Loucy (cell line): ENCODE data around the gene EQTN.

ENCODE experiments used
- H2AFZ ChIP-seq: fragments of 200-600 bp; sonication (generic); 2 replicates; pipeline ENCODE4 v1.6.0; 2016; ENCODE audit warnings: antibody characterized with exemption, mild to moderate bottlenecking, low read length, moderate library complexity
- H3F3A ChIP-seq: fragments of 200-600 bp; 2 replicates; pipeline ENCODE4 v1.6.0; 2016; ENCODE audit warnings: antibody characterized with exemption, low read depth, mild to moderate bottlenecking
- H3K27me3 ChIP-seq: fragments of 200-600 bp; sonication (generic); 2 replicates; pipeline ENCODE4 v1.6.1; 2014; ENCODE audit warnings: low read length, mild to moderate bottlenecking; ENCODE audit not compliant: insufficient read depth, poor library complexity, severe bottlenecking
- H3K36me3 ChIP-seq: fragments of 200-600 bp; sonication (generic); 2 replicates; pipeline ENCODE4 v1.6.1; 2016; ENCODE audit warnings: low read length; ENCODE audit not compliant: insufficient read depth
- H3K4me1 ChIP-seq: fragments of 200-600 bp; sonication (generic); 2 replicates; pipeline ENCODE4 v1.5.1; 2014; ENCODE audit warnings: low read length, mild to moderate bottlenecking; ENCODE audit not compliant: insufficient read depth, poor library complexity, severe bottlenecking
- H3K4me2 ChIP-seq: fragments of 200-600 bp; sonication (generic); 2 replicates; pipeline ENCODE4 v1.6.0; 2014; ENCODE audit warnings: antibody characterized with exemption, low read length, low read depth, mild to moderate bottlenecking; ENCODE audit not compliant: poor library complexity, severe bottlenecking
- H3K4me3 ChIP-seq: fragments of 200-600 bp; sonication (generic); 2 replicates; pipeline ENCODE4 v1.5.1; 2014; ENCODE audit warnings: low read length, mild to moderate bottlenecking, mixed read lengths; ENCODE audit not compliant: poor library complexity, severe bottlenecking
- H3K79me2 ChIP-seq: fragments of 200-600 bp; sonication (generic); 2 replicates; pipeline ENCODE4 v1.6.1; 2014; ENCODE audit warnings: low read length; ENCODE audit not compliant: insufficient read depth
- H3K9ac ChIP-seq: fragments of 200-600 bp; sonication (generic); 2 replicates; pipeline ENCODE4 v1.6.0; 2014; ENCODE audit warnings: mild to moderate bottlenecking, low read depth, low read length, moderate library complexity; ENCODE audit not compliant: poor library complexity, severe bottlenecking
- H3K9me2 ChIP-seq: fragments of 200-600 bp; sonication (generic); replicated peaks from 2 replicates; pipeline ENCODE4 v1.6.1; 2016; ENCODE audit warnings: low read depth, low read length, mixed read lengths
- H3K9me3 ChIP-seq: fragments of 200-600 bp; sonication (generic); 2 replicates; pipeline ENCODE4 v1.6.1; 2014; ENCODE audit warnings: mild to moderate bottlenecking, antibody characterized with exemption, low read length, low read depth; ENCODE audit not compliant: insufficient read depth
- H4K20me1 ChIP-seq: fragments of 200-600 bp; sonication (generic); 2 replicates; pipeline ENCODE4 v1.6.0; 2014; ENCODE audit warnings: antibody characterized with exemption, low read length, mild to moderate bottlenecking; ENCODE audit not compliant: insufficient read depth, poor library complexity, severe bottlenecking
- EZH2phosphoT487 ChIP-seq: fragments of 200-600 bp; IDR thresholded peaks from 2 replicates; pipeline ENCODE4 v1.6.1; 2018; ENCODE audit warnings: antibody characterized with exemption, mild to moderate bottlenecking, moderate library complexity, borderline replicate concordance
- TF ChIP-seq, protein P1 (sequence below): fragments of 200-600 bp; sonication (generic); conservative IDR thresholded peaks from 2 replicates; pipeline ENCODE4 v1.5.1; 2014; ENCODE audit warnings: mild to moderate bottlenecking, antibody characterized with exemption, low read length

Gene EQTN

DNA sequence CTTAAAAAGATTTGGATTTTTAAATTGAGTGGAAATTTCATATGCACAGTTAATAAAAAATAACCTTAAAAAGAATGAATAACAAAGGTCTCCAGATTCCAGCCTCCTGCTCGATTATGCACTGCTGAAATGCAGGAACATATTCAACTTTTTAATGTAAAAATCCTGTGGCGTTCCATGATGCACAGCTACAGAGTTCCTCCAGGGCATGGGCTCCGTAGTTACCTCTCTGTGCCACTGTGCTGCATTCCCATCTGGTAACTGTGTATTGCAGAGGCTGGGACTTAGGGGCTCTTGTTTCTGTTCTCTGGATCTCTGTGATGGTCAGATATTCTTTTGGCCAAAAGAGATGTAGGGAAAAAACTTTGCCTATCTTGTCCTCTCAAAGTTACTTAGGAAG lies 31.5 kb upstream of the EQTN start:
- Histone ChIP-seq H4K20me1 (no peaks in the 10 kb centered on the region), H3F3A (no peaks in the 10 kb centered on the region), H3K36me3 (no peaks in the 10 kb centered on the region), H3K4me3 (no peak overlapping the region), H3K4me1 (no peaks in the 10 kb centered on the region), H3K27me3 (no peaks in the 10 kb centered on the region), H3K9ac (no peak overlapping the region), H3K79me2 (no peaks in the 10 kb centered on the region), H3K9me2 (no peaks in the 10 kb centered on the region), H3K4me2 (no peak overlapping the region), H2AFZ (no peak overlapping the region), H3K9me3 (no peaks in the 10 kb centered on the region)
- TF ChIP-seq, protein P1, sequence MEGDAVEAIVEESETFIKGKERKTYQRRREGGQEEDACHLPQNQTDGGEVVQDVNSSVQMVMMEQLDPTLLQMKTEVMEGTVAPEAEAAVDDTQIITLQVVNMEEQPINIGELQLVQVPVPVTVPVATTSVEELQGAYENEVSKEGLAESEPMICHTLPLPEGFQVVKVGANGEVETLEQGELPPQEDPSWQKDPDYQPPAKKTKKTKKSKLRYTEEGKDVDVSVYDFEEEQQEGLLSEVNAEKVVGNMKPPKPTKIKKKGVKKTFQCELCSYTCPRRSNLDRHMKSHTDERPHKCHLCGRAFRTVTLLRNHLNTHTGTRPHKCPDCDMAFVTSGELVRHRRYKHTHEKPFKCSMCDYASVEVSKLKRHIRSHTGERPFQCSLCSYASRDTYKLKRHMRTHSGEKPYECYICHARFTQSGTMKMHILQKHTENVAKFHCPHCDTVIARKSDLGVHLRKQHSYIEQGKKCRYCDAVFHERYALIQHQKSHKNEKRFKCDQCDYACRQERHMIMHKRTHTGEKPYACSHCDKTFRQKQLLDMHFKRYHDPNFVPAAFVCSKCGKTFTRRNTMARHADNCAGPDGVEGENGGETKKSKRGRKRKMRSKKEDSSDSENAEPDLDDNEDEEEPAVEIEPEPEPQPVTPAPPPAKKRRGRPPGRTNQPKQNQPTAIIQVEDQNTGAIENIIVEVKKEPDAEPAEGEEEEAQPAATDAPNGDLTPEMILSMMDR, result no peak
- TF ChIP-seq EZH2phosphoT487, result no peak

DNA sequence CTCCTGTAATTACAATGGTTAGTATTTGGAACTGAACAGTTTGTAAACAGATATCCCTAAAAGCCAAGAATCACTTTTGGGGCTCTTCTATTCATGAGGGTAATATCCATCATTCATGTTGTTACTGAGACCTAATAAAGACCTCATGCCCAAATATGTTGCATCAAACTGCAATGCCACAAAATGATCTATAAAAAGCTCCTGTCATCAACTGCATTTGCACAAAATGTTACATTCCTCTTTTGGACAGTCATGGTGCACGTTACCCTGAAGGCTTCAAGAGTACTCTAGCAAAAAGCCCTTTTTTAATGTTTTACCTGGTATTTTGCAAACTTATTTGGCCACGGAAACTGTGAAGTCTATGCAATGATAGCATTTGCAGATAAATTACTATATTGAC lies 14.2 kb upstream of the EQTN start:
- no peaks in the 10 kb centered on the region for H3K9me3 ChIP-seq

DNA sequence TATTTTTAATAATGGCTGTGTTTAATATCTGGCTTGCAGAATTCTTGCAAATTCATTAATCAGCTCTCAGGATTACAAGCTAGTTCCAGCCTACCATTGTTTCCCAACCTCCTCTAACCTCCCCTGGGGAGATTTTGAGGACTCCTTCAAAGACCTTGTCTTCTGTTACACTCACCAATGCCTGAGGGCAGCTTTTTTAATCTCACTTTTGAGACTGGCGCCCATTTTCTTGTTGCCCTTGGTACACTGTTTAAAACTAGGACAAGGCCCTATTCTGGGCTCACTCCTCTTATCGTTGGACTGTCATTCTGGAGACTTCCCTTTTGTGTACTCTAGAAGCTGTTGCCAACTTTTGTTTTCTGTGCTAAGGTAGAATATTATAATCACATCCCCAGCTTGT lies 13.6 kb upstream of the EQTN start:
- no peaks in the 10 kb centered on the region for H3K4me1 ChIP-seq
- TF ChIP-seq, protein P1, result no peak
- TF ChIP-seq EZH2phosphoT487, result no peak
- H2AFZ ChIP-seq, result no peak overlapping the region
- no peaks in the 10 kb centered on the region for H3K9me2 ChIP-seq
- no peak overlapping the region for H3K9ac ChIP-seq
- H3F3A ChIP-seq, result no peaks in the 10 kb centered on the region
- H3K36me3 ChIP-seq, result no peaks in the 10 kb centered on the region
- H4K20me1 ChIP-seq, result no peaks in the 10 kb centered on the region
- no peak overlapping the region for H3K4me3 ChIP-seq
- H3K9me3 ChIP-seq, result no peaks in the 10 kb centered on the region
- no peaks in the 10 kb centered on the region for H3K79me2 ChIP-seq
- H3K4me2 ChIP-seq, result no peak overlapping the region
- no peaks in the 10 kb centered on the region for H3K27me3 ChIP-seq

More for the DNA sequence above, 14.2 kb upstream of the EQTN start:
- H3F3A ChIP-seq, result no peaks in the 10 kb centered on the region
- H3K79me2 ChIP-seq, result no peaks in the 10 kb centered on the region
- TF ChIP-seq, protein P1, result no peak
- no peak for TF ChIP-seq EZH2phosphoT487
- no peak overlapping the region for H3K9ac ChIP-seq
- no peak overlapping the region for H3K4me2 ChIP-seq
- no peak overlapping the region for H2AFZ ChIP-seq
- H3K36me3 ChIP-seq, result no peaks in the 10 kb centered on the region
- H3K27me3 ChIP-seq, result no peaks in the 10 kb centered on the region
- H4K20me1 ChIP-seq, result no peaks in the 10 kb centered on the region
- H3K4me3 ChIP-seq, result no peak overlapping the region
- no peaks in the 10 kb centered on the region for H3K4me1 ChIP-seq
- no peaks in the 10 kb centered on the region for H3K9me2 ChIP-seq
